HG02981 (cell line): ENCODE measurements around the gene DGCR6L.
"Not testable (repeated sequence)": the region's sequence is repeated elsewhere in the genome, so short reads cannot be mapped to it uniquely, and the experiment has no call there.

Experiments
- ATAC-seq: cut with Tn5 transposase; IDR thresholded peaks from one replicate; pipeline ENCODE4 v1.9.1; 2021; ENCODE audit warnings: mild to moderate bottlenecking, moderate library complexity; ENCODE audit not compliant: unreplicated experiment

Gene DGCR6L

GRCh38 chr22:20328569-20328930 lies 8.7 kb upstream of the DGCR6L start:
- not testable (repeated sequence) for ATAC-seq

- not testable (repeated sequence) for ATAC-seq
Measured at GRCh38 chr22:20325996-20326395, 6.1 kb upstream of the DGCR6L start.

GRCh38 chr22:20324139-20324516 lies 4.3 kb upstream of the DGCR6L start:
- no peak for ATAC-seq

- not testable (repeated sequence) for ATAC-seq
Measured at GRCh38 chr22:20321552-20322211, 1.8 kb upstream of the DGCR6L start.

- ATAC-seq: not testable (repeated sequence)
Measured at GRCh38 chr22:20320659-20321551, 1.0 kb upstream of the DGCR6L start.

GRCh38 chr22:20319041-20319744 lies 667 bp downstream of the DGCR6L start:
- no peak for ATAC-seq

- not testable (repeated sequence) for ATAC-seq
Measured at GRCh38 chr22:20318043-20318688, 1.7 kb downstream of the DGCR6L start.

- not testable (repeated sequence) for ATAC-seq
Measured at GRCh38 chr22:20317402-20318042, 2.3 kb downstream of the DGCR6L start.

- ATAC-seq: no peak
Measured at GRCh38 chr22:20316844-20317401, 2.9 kb downstream of the DGCR6L start.

GRCh38 chr22:20316217-20316843 lies 3.5 kb downstream of the DGCR6L start:
- no peak for ATAC-seq

GRCh38 chr22:20315337-20316216 lies 4.3 kb downstream of the DGCR6L start:
- no peak for ATAC-seq

GRCh38 chr22:20314741-20315336 lies 5.0 kb downstream of the DGCR6L start:
- not testable (repeated sequence) for ATAC-seq

- not testable (repeated sequence) for ATAC-seq
Measured at GRCh38 chr22:20314206-20314605, 5.7 kb downstream of the DGCR6L start.

- ATAC-seq: not testable (repeated sequence)
Measured at GRCh38 chr22:20313306-20314077, 6.4 kb downstream of the DGCR6L start.

GRCh38 chr22:20312396-20313191 lies 7.3 kb downstream of the DGCR6L start:
- no peak for ATAC-seq

GRCh38 chr22:20311249-20312062 lies 8.4 kb downstream of the DGCR6L start:
- not testable (repeated sequence) for ATAC-seq
